GM21825 (cell line): Measurements from ENCODE around the gene MZF1.

ENCODE experiments used
- ATAC-seq: cut with Tn5 transposase; IDR thresholded peaks from one replicate; pipeline ENCODE4 v1.9.1; 2021; ENCODE audit warnings: mild to moderate bottlenecking, moderate library complexity; ENCODE audit not compliant: unreplicated experiment

The MZF1 gene

GRCh38 chr19:58515259-58515658 lies 57.9 kb downstream of the MZF1 start:
- ATAC-seq: no peak

GRCh38 chr19:58514564-58515022 lies 58.5 kb downstream of the MZF1 start:
- no peak for ATAC-seq

DNA sequence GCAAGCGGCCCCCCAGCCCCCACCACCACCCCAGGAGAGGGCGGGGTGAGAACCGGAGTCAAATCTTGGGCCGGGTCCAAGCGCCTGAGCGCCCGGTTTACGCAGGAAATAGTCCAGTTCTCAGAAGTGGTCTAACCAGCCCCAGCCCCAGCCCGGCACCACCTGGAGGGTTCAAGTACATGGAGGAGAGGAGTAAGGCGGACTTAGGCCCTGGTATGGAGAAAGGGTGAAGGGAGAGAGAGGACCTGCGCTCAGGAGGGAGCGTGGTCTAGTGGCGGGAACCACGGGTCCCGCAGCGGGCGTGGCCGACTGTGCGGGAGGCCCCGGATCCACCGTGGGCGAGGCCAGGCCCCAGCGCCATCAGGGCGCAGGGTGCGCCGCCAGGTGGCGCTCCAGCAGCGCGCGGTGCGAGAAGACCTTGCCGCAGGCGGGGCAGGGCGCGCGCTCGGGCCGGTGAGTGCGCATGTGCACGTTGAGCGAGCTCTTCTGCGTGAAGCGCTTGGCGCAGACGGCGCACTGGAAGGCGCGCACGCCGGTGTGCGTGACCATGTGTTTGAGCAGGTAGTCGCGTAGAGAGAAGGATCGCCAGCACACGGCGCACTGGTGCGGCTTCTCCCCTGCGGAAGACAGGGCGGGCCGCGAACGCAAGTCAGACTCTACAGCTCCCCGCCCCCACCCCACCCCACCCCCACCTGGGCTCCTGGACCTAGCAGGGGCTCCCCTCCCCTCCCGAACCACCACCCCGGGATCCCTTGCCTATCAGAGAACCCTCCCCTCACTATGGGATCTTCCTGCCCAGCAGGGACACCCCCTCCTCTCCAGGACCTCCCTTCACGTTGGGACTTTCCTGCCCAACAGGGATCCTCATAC lies 59.2 kb downstream of the MZF1 start:
- ATAC-seq: peak; percentile 66

DNA sequence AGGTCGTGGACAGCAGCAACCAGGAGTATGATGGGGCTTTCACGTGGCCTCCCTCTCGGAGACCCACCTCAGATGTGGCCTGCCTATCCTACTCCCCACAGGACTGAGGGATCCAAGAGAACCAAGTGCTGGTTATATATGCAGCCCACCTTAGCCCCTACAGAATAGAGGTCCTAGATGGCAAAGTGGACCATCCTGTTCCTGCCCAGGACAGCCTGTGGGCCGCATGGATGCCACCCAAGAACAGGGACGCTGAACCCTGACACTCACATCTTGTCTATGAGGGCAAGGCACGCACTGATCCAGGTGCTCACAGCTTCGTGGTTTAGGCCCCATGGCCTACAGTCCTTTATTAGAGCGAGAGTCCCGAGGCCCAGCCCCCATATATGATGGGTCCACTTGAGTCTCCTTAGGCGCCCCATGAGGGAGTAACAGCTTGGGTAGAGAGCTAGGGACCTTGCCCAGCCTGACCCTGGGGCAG lies 59.9 kb downstream of the MZF1 start:
- no peak for ATAC-seq
